HG02884 (cell line): ENCODE results near the gene HIC1.
A peak's percentile ranks its signal among the peaks of the same experiment; 100 is the strongest.

Source experiments
- ATAC-seq: cut with Tn5 transposase; IDR thresholded peaks from one replicate; pipeline ENCODE4 v1.9.1; 2021; ENCODE audit warnings: mild to moderate bottlenecking, moderate library complexity; ENCODE audit not compliant: unreplicated experiment

HIC1 gene

DNA sequence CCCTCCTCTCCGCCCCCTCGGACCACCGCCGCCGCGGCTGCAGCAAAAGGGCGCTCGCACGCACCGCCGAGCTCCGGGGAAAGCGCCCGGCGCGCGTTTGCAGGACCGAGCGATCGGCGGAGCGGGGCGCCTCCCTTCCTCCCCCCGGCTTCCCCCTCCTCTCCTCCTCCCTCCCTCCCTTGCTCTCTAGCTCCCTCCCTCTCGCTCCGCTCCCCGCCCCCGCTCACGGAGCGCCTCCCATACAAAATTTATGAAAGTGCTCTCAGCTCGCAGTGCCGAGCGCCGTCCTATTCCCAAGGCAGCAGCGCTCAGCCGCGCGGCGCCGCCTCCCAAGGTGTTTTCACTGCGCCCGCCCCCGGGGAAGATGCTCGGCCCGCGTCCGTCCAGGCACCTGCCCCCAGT is 29.7 kb upstream of the HIC1 start, which contains the start of gene RTN4RL1:
RTN4RL1 (minus strand) TSS at position 115 of the 402 bp plus-strand sequence. CDS start 469 bp downstream, outside the sequence.
- ATAC-seq: no peak

DNA sequence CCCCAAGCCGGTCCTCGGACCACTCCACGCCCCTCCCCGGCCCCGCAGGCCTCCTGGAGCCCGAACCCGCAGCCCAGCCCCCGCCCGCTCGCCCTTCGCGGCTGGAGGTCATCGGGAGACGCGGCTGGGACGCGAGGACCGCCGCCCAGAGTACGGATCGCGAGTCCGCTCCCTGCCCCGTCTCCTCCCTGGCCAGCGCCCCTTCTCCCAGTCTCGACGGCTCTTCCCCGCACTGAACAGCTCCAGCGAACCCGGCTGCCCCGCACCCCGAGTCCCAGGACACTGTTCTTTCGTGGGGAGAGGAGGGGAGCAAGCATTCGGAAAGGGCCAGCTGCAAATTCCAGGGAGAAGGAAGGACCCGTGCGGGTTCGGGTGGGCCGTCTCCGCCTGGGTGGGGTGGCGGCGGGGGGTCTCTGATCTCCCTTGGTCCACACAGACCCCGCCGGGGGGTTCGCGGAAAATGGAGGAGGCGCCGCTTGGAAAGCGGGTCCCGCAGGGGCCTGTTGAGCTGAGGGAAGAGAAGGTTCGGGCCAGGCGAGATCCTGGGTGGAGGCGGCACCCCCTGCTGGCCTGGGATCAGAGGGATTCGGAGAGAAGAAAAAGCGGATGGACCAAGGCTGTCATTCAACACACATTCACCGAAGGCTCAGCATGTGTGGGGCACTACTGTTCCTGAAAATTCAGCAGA is 29.1 kb upstream of the HIC1 start:
- ATAC-seq: no peak

DNA sequence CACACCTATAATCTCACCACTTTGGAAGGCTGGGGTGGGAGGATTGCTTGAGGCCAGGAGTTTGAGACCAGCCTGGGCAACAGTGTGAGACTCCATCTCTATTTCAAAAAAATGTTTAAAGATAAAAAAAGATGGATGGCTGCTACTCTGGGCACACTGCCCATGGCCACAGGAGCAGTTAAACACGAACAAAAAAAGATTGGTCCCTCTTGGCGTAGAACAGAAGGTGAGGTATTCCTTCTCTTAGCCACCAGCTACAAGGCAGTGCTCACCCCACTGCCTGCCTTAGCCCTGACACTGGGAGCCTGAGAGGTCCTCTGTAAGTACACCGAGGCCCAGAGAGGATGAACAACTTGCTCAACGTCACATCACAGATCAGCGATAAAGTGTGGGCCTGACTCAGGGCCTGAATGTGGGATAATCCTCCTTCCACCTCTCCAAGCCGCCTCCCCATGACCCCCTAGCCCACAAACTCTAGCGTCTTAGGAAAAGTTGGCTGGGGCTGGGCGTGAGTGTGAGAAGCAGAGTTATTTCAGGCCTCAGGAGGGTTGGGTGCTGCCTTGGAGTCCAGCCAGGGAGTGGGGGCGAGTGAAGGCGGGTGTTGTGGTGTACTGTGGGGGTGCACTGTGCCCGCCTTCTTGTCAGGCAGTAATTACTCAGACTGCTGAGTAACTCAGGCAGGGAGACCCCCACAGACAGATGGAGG is 27.2 kb upstream of the HIC1 start:
- ATAC-seq: no peak

DNA sequence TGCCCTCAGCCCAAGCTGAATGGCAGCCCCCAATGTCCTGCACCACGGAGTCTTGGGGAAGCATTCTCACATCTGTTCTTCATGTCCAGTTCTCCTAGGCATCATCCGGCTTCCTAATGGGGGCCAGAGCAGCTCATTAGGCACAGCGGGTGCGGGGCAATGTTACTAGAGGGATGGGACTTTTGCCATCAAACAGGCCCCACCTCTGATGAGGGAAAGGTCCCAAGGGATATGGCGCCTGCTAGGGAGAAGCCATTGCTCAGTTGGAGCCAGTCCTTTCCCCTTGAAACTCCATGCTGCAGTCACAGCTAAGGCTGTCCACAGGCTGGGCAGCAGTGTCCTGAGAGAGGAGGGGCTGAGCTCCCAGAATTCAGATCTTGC is 26.7 kb upstream of the HIC1 start:
- ATAC-seq: no peak

DNA sequence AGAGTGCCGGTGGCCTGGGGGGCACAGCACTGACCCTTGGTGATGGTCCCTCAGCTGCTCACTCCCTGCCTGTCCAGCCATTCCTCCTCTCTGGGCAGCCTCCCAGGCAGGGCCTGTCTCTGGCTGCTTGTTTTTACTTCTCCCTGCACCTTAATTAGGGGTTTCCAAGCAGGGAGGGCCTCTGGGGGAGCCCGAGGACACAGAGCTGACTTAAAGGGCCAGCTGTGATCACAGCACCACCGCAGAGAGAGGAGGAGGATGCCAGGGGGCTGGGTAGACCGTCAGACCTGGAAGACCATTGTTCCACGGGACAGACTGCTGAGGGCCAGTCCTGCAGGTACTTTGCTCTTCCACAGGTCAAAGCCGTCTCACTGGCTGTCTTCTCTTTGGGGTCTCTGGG is 26.2 kb upstream of the HIC1 start:
- no peak for ATAC-seq

GRCh38 chr17:2029911-2030778 is 24.8 kb upstream of the HIC1 start, which contains the start of gene DPH1:
TSS of gene DPH1 (plus strand) at chr17:2030153. CDS start at chr17:2030170, 17 bp downstream.
- ATAC-seq: no peak

DNA sequence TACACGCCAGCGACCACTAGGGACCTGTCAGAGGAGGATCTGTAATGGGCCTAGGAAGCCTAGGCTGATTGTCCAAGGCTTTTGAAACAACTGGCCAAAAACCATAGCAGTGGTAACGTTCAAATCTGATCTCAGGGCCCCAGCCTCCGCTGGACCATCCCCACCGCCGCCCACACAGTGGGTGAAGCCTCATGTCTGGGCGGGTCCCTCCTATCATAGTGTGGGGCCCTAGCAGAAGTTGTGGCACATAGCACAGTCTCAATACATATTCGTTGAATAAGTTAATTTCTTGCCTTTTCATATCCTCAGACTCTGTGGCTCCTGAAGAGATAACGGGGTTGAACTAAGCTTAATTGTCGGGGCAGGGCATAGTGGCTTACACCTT is 24.1 kb upstream of the HIC1 start:
- no peak for ATAC-seq

DNA sequence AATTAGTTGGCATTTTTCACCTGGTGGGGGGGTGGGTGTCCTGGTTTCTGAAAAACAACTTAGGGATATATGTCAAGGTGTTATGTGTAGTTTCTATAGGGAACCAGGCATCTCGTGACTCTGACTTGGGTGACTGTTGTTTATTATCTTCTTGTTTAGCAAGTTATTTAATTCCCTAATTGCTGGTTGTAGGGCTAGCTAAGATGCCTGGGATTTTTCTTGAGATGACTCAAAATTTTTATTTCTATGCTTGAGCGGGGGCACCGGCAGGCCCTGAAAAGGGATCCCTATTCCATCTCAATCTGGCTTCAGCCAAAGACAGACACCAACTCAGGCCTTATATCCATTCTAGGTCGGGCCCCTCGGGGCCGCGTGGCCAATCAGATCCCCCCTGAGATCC is 21.8 kb upstream of the HIC1 start:
- ATAC-seq: no peak

GRCh38 chr17:2034157-2034556 is 20.7 kb upstream of the HIC1 start:
- ATAC-seq: no peak

DNA sequence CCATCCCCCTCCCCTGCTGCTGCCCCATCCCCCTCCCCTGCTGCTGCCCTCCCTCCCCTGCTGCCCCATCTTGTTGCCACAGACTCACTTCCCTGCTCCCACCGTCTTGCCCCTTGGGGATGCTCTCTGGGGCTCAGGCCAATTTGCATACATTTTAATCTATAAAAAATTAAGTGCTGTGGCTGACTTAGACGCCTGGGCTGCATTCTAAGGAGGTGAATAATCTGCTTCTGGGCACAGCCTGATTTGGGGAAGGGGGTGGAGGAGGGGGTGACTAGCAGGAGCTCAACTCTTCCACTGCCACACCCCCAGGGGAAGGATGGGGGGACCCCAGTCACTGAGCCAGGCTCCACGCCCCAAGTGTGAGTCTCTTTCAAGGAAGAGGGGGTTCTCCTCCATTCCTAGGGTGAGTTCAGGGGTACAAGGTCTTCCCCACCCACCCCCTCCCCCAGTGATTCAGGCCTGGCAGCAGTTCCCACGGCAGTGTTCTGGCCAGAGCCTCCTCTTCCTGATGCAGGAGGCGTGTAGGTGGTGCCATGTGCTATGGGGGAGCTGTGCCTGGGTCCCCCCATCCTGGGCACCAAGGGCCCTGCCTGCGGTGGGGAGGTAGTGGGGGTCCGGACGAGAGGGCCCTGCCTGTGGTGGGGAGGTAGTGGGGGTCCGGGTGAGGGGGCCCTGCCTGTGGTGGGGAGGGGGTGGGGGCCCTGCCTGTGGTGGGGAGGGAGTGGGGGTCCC is 19.9 kb upstream of the HIC1 start:
- ATAC-seq: no peak

DNA sequence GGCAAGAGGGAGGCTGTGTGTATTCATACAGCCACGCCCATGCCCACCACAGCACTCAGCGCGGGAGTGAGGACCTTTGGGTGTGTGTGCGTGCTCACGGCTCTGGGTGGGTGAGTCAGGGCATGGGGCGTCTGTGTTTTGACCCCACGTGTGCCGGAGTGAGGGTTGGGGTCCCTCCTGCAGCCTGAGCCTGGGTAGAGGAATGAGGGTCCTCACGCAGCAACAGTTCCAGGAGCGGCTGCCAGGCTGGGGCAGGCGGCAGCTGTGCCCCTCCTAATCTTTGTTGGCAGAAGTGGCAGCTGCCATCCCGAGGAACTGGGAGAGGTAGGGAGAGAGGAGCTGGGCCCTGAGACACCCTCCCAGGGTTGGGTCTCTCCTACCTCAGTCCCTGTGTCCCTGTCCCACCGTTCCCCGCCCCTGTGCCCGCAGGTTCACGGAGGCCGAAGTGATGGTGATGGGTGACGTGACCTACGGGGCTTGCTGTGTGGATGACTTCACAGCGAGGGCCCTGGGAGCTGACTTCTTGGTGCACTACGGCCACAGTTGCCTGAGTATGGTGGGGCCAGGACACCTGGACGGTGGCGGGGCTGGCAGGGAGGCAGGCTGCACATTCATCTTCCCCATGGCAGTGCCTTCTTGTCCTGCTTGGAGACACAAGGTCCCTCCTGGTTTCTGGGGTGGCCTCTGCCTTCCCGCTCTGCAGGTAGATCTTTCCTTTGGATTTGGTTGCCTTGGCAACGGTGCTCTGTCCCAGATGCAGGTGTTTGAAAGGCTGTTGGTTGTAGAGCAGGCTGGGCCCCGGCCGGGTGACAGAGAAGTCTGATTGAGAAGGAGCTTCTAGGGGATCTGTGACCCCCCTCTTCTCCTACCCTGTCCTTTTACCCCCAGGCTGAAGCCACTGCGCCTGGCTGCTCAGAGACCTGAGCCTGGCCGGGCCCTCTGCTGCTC is 19.1 kb upstream of the HIC1 start:
- no peak for ATAC-seq

- no peak for ATAC-seq
Observed at GRCh38 chr17:2037155-2037554, 17.7 kb upstream of the HIC1 start.

DNA sequence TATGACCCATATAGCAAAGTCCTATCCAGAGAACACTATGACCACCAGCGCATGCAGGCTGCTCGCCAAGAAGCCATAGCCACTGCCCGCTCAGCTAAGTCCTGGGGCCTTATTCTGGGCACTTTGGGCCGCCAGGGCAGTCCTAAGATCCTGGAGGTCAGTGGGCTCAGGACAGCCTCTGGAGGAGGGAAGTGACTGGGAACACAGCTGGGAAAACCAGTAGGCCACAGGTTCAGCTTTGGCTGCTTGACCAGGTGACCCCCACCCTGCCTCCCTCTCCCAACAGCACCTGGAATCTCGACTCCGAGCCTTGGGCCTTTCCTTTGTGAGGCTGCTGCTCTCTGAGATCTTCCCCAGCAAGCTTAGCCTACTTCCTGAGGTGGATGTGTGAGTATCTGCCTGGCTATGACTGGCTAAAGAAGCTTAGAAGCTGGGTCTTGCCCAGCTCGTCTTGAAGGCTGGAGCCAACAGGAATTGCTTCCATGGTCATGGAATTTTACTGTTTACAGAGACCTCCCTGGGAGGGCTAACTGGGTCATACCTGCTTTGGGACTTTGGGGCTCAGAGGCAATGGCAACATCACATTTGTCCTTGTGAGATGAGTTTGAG is 14.6 kb upstream of the HIC1 start:
- ATAC-seq: no peak

DNA sequence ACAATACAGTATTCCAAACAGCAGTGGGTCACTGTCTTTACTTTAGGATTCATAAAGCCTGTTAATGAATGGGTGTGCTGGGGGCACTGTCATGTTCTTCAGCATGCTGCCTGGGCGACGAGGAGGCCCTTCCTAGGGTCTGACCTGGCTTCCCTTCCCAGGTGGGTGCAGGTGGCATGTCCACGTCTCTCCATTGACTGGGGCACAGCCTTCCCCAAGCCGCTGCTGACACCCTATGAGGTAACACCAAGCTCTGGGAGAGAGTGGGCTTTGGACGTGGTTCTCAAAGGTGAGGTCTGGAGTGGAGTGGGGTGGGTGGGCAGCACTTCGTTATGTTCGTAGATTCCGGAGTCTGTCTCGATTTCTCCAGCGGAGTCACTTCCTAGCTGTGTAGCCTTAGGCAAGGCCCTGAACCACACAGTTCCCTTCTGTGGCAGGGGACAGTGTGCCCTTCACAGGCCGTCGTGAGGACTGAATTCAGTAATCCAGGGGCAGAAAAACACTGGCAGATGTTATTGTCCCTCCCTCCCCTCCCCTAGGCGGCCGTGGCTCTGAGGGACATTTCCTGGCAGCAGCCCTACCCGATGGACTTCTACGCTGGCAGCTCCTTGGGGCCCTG is 13.9 kb upstream of the HIC1 start:
- ATAC-seq: no peak

DNA sequence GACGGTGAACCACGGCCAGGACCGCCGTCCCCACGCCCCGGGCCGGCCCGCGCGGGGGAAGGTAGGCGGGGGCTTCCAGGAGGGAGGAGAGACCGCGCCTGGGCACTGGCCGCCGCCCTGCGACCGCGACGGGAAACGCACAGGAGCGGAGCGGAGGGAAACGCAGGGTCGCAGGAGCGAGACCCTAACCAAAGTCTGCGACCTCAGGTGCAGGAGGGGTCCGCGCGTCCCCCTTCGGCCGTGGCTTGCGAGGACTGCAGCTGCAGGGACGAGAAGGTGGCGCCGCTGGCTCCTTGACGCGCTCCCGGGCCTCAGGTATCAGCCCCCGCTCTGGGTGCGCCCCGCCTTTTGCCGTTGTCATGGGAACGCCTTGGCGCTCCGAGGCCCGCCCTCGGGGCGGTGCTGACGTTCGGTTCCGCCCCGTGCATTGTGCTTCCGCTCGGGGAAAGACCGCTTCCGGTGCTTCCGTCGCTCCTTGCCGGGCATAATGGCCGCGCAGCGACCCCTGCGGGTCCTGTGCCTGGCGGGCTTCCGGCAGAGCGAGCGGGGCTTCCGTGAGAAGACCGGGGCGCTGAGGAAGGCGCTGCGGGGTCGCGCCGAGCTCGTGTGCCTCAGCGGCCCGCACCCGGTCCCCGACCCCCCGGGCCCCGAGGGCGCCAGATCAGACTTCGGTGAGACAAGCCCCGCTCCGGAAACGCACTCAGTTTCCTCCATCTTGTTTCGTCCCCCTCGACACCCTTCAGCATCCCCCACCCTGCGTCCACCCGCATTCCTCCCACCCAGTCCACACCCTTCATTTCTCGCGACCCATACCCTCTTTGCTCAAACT is 13.1 kb upstream of the HIC1 start, which contains the start of gene OVCA2:
OVCA2 (plus strand) TSS at position 462 of the 829 bp plus-strand sequence; CDS start at position 488, 26 bp downstream.
- ATAC-seq: peak; percentile 83

- no peak for ATAC-seq
Observed at GRCh38 chr17:2042390-2042847, 12.5 kb upstream of the HIC1 start.

GRCh38 chr17:2042933-2043332 is 12.0 kb upstream of the HIC1 start:
- ATAC-seq: no peak

- ATAC-seq: no peak
Observed at GRCh38 chr17:2043785-2044184, 11.1 kb upstream of the HIC1 start.
